ENCODE measurements around the gene PCAT7.

GRCh38 chr9:94600258-94600657 is 45.4 kb downstream of the PCAT7 start:
- TF ChIP-seq CTCF (conservative IDR thresholded peaks at IDR 0.05) = no peak
- no peak for TF ChIP-seq EZH2 (IDR thresholded peaks at IDR 0.05; ENCODE audit: low read depth)
